Heart left ventricle (tissue), 13 donors: ENCODE measurements around the gene TEAD1.

Experiments
- CTCF ChIP-seq, 12 donors: fragments of 200-600 bp; sonication (generic) in 4 of 12; IDR thresholded peaks; one replicate each; pipeline versions ENCODE4 v1.5.0 to v1.8.0; 2018 to 2022; ENCODE audit warnings: antibody characterized with exemption in 12 of 12, mild to moderate bottlenecking in 5 of 12
- POLR2A ChIP-seq, 2 donors: fragments of 450-650 bp; IDR thresholded peaks; one replicate each; pipeline ENCODE4 v1.6.1; 2017; ENCODE audit warnings: antibody characterized with exemption in 2 of 2, mild to moderate bottlenecking in 2 of 2, moderate library complexity in 2 of 2
- donor health status: ischemic (EF 13 %, LVEDD 7.1; RV severe dilation, severe dysfunction).
- donor health status: DM: no; HTN: yes; CAD: no.
- donor health status: DM: no; HTN: no; CAD: no.
- donor health status: ischemic (EF 25% LVEDD 6.9; RV normal size, moderate dysfunction).
- donor health status: ischemic (EF 25% LVEDD 5.7; RV mildly dilated, moderate dysfunction).
- donor health status: ischemic (EF 35%, LVEDD 5.7; RV mildly dilated, moderate dysfunction).
- donor health status: nonischemic (EF 11% LVEDD 7.7; RV severe dilation, severe dysfunction).
- donor health status: DM: yes; HTN: yes; CAD: no.
- donor health status: PGD.
- donor health status: ischemic (EF 29% LVEDD 5.4; RV normal size, mild dysfunction).
- donor health status: nonischemic (EF 23%, LVEDD 6.1; RV moderate dilation, normal function).

DNA sequence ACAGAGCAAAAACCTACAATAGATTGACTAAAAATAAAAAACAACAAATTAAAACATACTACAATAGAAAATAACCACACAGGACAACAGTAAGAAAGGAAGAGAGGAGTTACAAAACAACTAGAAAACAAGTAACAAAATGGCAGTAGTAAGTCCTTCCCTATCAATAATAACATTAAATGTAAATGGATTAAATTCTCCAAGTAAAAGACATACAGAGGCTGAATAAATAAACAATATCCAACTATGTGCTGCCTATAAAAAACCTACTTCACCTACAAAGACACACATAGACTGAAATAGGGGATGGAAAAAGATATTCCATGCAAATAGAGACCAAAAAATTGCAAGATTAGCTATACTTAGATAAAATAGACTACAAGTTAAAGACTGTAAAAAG lies 277.9 kb downstream of the TEAD1 start:
- TF ChIP-seq CTCF (IDR thresholded peaks at IDR 0.05) = no peak
- no peak for TF ChIP-seq POLR2A (IDR thresholded peaks at IDR 0.05)
